Activated T-helper 1 cell treated with anti-CD3 and anti-CD28 coated beads, Interleukin-12 subunit alpha, Interleukin-12 subunit beta, Interleukin-2, Interleukin-4 antibody, amounts not matched to agents 30 ng/mL and 10 ng/mL and 1 ng/mL, durations not matched to agents 14 hours and 24 hours and 36 hours (primary cell): ENCODE measurements around the gene PPARD. TPM values are rescaled to one million over a fixed set of nuclear protein-coding genes. Genes with fewer than 3 reads are reported as not detected.
"Not testable (repeated sequence)": the region's sequence is repeated elsewhere in the genome, so short reads cannot be mapped to it uniquely, and the experiment has no call there.

Experiments used
- DNase-seq: peaks from one replicate; pipeline ENCODE4 v3.0.0; 2021; ENCODE audit warnings: low spot score
- H3K27ac Mint-ChIP-seq: one replicate; pipeline ENCODE4 v1.8.0; 2021; ENCODE audit warnings: mild to moderate bottlenecking, mixed read lengths
- H3K27me3 Mint-ChIP-seq: one replicate; pipeline ENCODE4 v1.8.0; 2022; ENCODE audit warnings: mild to moderate bottlenecking, moderate library complexity, mixed read lengths; ENCODE audit not compliant: insufficient read depth
- H3K36me3 Mint-ChIP-seq: one replicate; pipeline ENCODE4 v1.8.0; 2021; ENCODE audit warnings: low read depth, mixed read lengths
- H3K4me1 Mint-ChIP-seq: one replicate; pipeline ENCODE4 v1.8.0; 2021; ENCODE audit warnings: low read depth, mixed read lengths
- H3K4me3 Mint-ChIP-seq: one replicate; pipeline ENCODE4 v1.8.0; 2021; ENCODE audit warnings: mild to moderate bottlenecking, moderate library complexity, mixed read lengths
- H3K9me3 Mint-ChIP-seq: one replicate; pipeline ENCODE4 v1.8.0; 2021; ENCODE audit warnings: mixed read lengths
- intact Hi-C: fragments of 100-400 bp; cut with micrococcal nuclease; formaldehyde crosslinking; loops from one replicate; pipeline ENCODE4 v1.15.1; 2024
- total RNA-seq: library from RNA; stranded (reverse); gene quantifications from 2 replicates; pipeline ENCODE4 v1.2.3, GENCODE V29; 2022

The PPARD gene
- total RNA-seq, 1 donor from 2014 or later, result 17.4 TPM

GRCh38 chr6:35302604-35303241, 39.6 kb upstream of the PPARD start:
- Mint-ChIP-seq H3K9me3 (no peaks in the 10 kb centered on the region), H3K27me3 (no peaks in the 10 kb centered on the region), H3K4me3 (peak overlapping the region; percentile 87), H3K4me1 (peaks cover 69% of the 10 kb centered on the region), H3K27ac (peak overlapping the region; percentile 98), H3K36me3 (peaks cover 43% of the 10 kb centered on the region)
- DNase-seq, result peak; percentile 87
- intact Hi-C loops, result loop anchor here (1.0 to 2.0 kb wide), 6 partner anchors 9 to 166 kb away; partner anchors contain the start of genes FANCE, PPARD, RPL10A and ZNF76

DNA sequence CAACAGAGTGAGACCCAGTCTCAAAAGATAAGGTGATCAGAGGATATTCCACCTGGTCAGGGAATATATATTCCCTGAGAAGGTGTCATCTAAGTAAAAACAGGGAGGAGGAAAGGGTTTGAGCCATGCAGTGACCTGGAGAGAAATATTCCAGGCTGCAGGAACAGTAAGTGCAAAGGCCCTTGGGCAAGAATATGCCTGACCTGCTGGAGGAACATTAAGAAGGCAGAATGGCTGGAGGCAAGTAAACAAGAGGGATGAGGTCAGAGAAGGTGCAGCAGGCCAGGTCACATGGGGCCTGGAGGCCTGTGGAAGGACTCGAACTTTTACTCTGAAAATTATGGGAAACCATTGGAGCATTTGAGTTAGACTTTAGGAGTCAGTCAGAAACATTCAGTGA, 38.1 kb upstream of the PPARD start:
- peaks cover 75% of the 10 kb centered on the region for H3K4me1 Mint-ChIP-seq
- H3K9me3 Mint-ChIP-seq, result no peaks in the 10 kb centered on the region
- no peak for DNase-seq
- peaks cover 49% of the 10 kb centered on the region for H3K36me3 Mint-ChIP-seq
- intact Hi-C loops, result no loop called here
- peak overlapping the region; percentile 87 for H3K4me3 Mint-ChIP-seq
- H3K27ac Mint-ChIP-seq, result peak overlapping the region; percentile 71
- H3K27me3 Mint-ChIP-seq, result no peaks in the 10 kb centered on the region

- Mint-ChIP-seq H3K9me3 (no peaks in the 10 kb centered on the region), H3K27ac (no peak overlapping the region), H3K27me3 (no peaks in the 10 kb centered on the region), H3K4me1 (peaks cover 75% of the 10 kb centered on the region), H3K4me3 (peak overlapping the region; percentile 33), H3K36me3 (peaks cover 51% of the 10 kb centered on the region)
- no peak for DNase-seq
- intact Hi-C loops, result no loop called here
These were observed 37.2 kb upstream of the PPARD start for GRCh38 chr6:35305117-35305516.

- peaks cover 78% of the 10 kb centered on the region for H3K4me1 Mint-ChIP-seq
- H3K9me3 Mint-ChIP-seq, H3K27me3 Mint-ChIP-seq, H3K27ac Mint-ChIP-seq, intact Hi-C loops, DNase-seq, H3K4me3 Mint-ChIP-seq: not testable (repeated sequence)
- H3K36me3 Mint-ChIP-seq, result peaks cover 46% of the 10 kb centered on the region
These were observed 35.2 kb upstream of the PPARD start for GRCh38 chr6:35307138-35307537.

GRCh38 chr6:35308543-35308942, 33.8 kb upstream of the PPARD start:
- Mint-ChIP-seq H3K4me3 (peak overlapping the region; percentile 3), H3K27ac (peak overlapping the region; percentile 93), H3K4me1 (peaks cover 75% of the 10 kb centered on the region), H3K36me3 (peaks cover 54% of the 10 kb centered on the region)
- intact Hi-C loops, H3K9me3 Mint-ChIP-seq, H3K27me3 Mint-ChIP-seq, DNase-seq: not testable (repeated sequence)

- DNase-seq, result no peak
- intact Hi-C loops, result loop anchor here (2.0 kb wide), 1 partner anchor 13 kb away; the partner anchor contains the start of gene DEF6
- peak overlapping the region; percentile 93 for H3K27ac Mint-ChIP-seq
- H3K4me3 Mint-ChIP-seq, result peak overlapping the region; percentile 69
- no peaks in the 10 kb centered on the region for H3K9me3 Mint-ChIP-seq
- H3K4me1 Mint-ChIP-seq, result peaks cover 75% of the 10 kb centered on the region
- H3K36me3 Mint-ChIP-seq, result peaks cover 56% of the 10 kb centered on the region
- no peaks in the 10 kb centered on the region for H3K27me3 Mint-ChIP-seq
These were observed 32.6 kb upstream of the PPARD start for GRCh38 chr6:35309611-35310264.

DNA sequence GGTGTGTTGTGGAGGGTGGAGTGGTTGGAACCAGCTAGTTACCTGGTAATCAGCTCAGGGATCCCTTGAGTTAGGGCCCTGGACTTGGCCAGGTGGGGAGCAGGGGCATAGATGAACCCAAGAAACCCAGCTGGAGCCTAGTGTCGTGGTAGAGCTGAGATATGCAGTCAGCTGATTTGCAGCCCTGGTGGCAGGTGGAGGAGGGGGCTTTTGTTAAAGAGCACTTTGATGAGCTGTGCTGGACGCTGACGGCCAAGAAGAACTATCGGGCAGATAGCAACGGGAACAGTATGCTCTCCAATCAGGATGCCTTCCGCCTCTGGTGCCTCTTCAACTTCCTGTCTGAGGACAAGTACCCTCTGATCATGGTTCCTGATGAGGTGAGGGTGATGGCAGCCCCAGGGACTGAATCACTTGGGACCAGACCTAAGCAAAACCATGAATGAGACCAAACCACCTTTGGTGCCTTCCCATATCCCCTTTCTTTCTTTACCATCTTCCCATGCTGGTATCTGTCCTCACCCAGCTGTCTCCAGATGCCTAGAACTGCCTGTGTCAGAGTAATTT, 32.0 kb upstream of the PPARD start:
- peaks cover 81% of the 10 kb centered on the region for H3K4me1 Mint-ChIP-seq
- peaks cover 59% of the 10 kb centered on the region for H3K36me3 Mint-ChIP-seq
- no peaks in the 10 kb centered on the region for H3K9me3 Mint-ChIP-seq
- no peak for DNase-seq
- H3K4me3 Mint-ChIP-seq, result peak overlapping the region; percentile 69
- intact Hi-C loops, result loop anchor here (2.0 kb wide), 1 partner anchor 14 kb away; the partner anchor contains the start of gene DEF6
- H3K27ac Mint-ChIP-seq, result peak overlapping the region; percentile 93
- H3K27me3 Mint-ChIP-seq, result no peaks in the 10 kb centered on the region

- Mint-ChIP-seq H3K27me3 (no peaks in the 10 kb centered on the region), H3K4me3 (peak overlapping the region; percentile 69), H3K4me1 (peaks cover 89% of the 10 kb centered on the region), H3K27ac (peak overlapping the region; percentile 93), H3K9me3 (no peaks in the 10 kb centered on the region), H3K36me3 (peaks cover 64% of the 10 kb centered on the region)
- intact Hi-C loops, result loop anchor here (1.0 to 2.0 kb wide), 2 partner anchors 9 to 15 kb away; partner anchors contain the start of gene DEF6
- DNase-seq, result peak; percentile 49
These were observed 30.8 kb upstream of the PPARD start for GRCh38 chr6:35311390-35312075.

GRCh38 chr6:35312076-35312800, 30.1 kb upstream of the PPARD start:
- intact Hi-C loops, result no loop called here
- Mint-ChIP-seq H3K9me3 (no peaks in the 10 kb centered on the region), H3K36me3 (peaks cover 63% of the 10 kb centered on the region), H3K27me3 (no peaks in the 10 kb centered on the region), H3K4me1 (peaks cover 89% of the 10 kb centered on the region), H3K4me3 (peak overlapping the region; percentile 69), H3K27ac (peak overlapping the region; percentile 93)
- no peak for DNase-seq

- no peaks in the 10 kb centered on the region for H3K9me3 Mint-ChIP-seq
These were observed 29.6 kb upstream of the PPARD start for GRCh38 chr6:35312807-35313206.

GRCh38 chr6:35317483-35318195, 24.7 kb upstream of the PPARD start:
- DNase-seq, result no peak
- intact Hi-C loops, result no loop called here
- H3K4me1 Mint-ChIP-seq, result peaks cover 45% of the 10 kb centered on the region
- no peak overlapping the region for H3K4me3 Mint-ChIP-seq
- H3K27ac Mint-ChIP-seq, result peak overlapping the region; percentile 2
- H3K9me3 Mint-ChIP-seq, result no peaks in the 10 kb centered on the region
- no peaks in the 10 kb centered on the region for H3K27me3 Mint-ChIP-seq
- peaks cover 72% of the 10 kb centered on the region for H3K36me3 Mint-ChIP-seq

More at GRCh38 chr6:35312807-35313206, 29.6 kb upstream of the PPARD start:
- Mint-ChIP-seq H3K36me3 (peaks cover 65% of the 10 kb centered on the region), H3K4me1 (peaks cover 85% of the 10 kb centered on the region), H3K4me3 (peak overlapping the region; percentile 53), H3K27ac (peak overlapping the region; percentile 93), H3K27me3 (no peaks in the 10 kb centered on the region)
- no peak for DNase-seq
- intact Hi-C loops, result no loop called here
